ENCODE data around the gene COL11A2. TPM values are rescaled to one million over a fixed set of nuclear protein-coding genes. Genes with fewer than 3 reads are reported as not detected.
A peak's percentile ranks its signal among the peaks of the same experiment; 100 is the strongest.

Gene COL11A2
- total RNA-seq, 1 experiment from 2014 or later = 0.58 TPM

DNA sequence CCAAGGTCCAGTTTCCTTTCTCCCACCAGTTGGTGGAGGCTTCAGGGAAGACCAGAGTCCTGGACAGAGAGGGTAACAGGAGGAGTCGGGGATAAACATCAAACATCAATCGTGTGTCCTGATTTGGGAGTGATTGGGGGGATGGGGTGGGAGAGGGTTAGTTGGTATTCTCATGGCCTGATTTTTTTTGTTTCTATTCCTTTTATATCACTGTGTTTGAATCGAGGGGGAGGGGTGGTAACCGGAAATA lies 11.8 kb upstream of the COL11A2 start:
- Histone ChIP-seq H3K4me2 (ENCODE audit: low read length) (peak overlapping the region; percentile 17; the same call in 1 of the 2 replicates), H3K36me3 (ENCODE audit: low read depth, low read length) (peaks cover 21% of the 10 kb centered on the region), H3K4me3 (ENCODE audit: low read length) (no peak overlapping the region), H3K79me2 (ENCODE audit: low read length) (peaks cover 53% of the 10 kb centered on the region), H3K9me3 (ENCODE audit: low read length) (no peaks in the 10 kb centered on the region), H2AFZ (ENCODE audit: low read length) (no peak overlapping the region), H3K27ac (ENCODE audit: low read length) (no peak overlapping the region), H3K4me1 (ENCODE audit: insufficient read depth, low read length) (peaks cover 52% of the 10 kb centered on the region), H3K27me3 (ENCODE audit: low read length) (no peaks in the 10 kb centered on the region), H3K9me2 (replicated peaks; ENCODE audit: low read length) (no peaks in the 10 kb centered on the region), H3K9ac (ENCODE audit: low read length) (no peak overlapping the region), H3F3A (ENCODE audit: low read length, unreplicated experiment) (no peaks in the 10 kb centered on the region), H4K20me1 (ENCODE audit: low read length) (no peaks in the 10 kb centered on the region)
- DNase-seq = no peak
- intact Hi-C loops (cut with micrococcal nuclease) = loop anchor here (10.0 kb wide), 2 partner anchors 71 to 211 kb away; partner anchors contain the start of genes B3GALT4, CUTA, PHF1 and RPS18
- ChIA-PET POLR2A (ENCODE audit: unreplicated experiment) (no interaction called here), CTCF (no interaction called here)
- ATAC-seq = no peak
- TF ChIP-seq EZH2phosphoT487 (IDR thresholded peaks at IDR 0.05; ENCODE audit: borderline replicate concordance, low read length) (no peak), EZH2 (IDR thresholded peaks at IDR 0.05; ENCODE audit: low read length, unreplicated experiment) (no peak)
- TF ChIP-seq, protein P1, sequence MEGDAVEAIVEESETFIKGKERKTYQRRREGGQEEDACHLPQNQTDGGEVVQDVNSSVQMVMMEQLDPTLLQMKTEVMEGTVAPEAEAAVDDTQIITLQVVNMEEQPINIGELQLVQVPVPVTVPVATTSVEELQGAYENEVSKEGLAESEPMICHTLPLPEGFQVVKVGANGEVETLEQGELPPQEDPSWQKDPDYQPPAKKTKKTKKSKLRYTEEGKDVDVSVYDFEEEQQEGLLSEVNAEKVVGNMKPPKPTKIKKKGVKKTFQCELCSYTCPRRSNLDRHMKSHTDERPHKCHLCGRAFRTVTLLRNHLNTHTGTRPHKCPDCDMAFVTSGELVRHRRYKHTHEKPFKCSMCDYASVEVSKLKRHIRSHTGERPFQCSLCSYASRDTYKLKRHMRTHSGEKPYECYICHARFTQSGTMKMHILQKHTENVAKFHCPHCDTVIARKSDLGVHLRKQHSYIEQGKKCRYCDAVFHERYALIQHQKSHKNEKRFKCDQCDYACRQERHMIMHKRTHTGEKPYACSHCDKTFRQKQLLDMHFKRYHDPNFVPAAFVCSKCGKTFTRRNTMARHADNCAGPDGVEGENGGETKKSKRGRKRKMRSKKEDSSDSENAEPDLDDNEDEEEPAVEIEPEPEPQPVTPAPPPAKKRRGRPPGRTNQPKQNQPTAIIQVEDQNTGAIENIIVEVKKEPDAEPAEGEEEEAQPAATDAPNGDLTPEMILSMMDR (conservative IDR thresholded peaks at IDR 0.05; ENCODE audit: low read depth, low read length) = no peak
- no TSS peak for BruUV-seq (replicated peaks)

DNA sequence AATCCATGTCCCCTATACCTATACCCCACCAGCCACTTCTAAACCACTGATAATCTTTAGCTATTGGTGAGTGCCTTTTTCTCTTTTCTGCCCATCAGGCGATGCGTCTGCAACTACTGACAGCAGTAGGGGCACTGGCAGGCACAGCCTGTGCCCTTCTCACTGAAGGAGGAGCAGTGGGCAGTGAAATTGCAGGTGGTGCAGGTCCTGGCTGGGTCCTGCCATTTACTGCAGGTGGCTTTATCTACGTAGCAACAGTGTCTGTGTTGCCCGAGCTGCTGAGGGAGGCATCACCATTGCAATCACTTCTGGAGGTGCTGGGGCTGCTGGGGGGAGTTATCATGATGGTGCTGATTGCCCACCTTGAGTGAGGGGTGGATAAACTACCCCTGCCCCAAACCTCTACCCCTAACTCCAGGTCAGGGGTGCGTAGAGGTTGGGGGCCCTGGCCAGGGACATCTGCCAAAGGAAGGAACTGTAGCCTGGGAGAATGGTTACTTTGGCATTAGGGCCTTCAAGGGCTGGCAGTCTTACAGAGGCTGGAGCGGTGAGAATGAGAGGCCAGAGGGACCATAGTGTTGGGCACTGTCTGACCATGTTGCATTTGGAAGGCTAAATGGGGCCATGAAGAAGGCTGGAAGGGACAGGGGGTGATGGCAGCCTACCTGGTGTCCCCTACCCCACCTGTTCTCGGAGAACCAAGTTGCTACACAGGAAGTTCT lies 11.3 kb upstream of the COL11A2 start:
- no peak for DNase-seq
- peaks cover 48% of the 10 kb centered on the region for H3K4me1 ChIP-seq (ENCODE audit: insufficient read depth, low read length)
- H3K9me2 ChIP-seq (replicated peaks; ENCODE audit: low read length) = no peaks in the 10 kb centered on the region
- BruUV-seq (replicated peaks) = no TSS peak
- H3F3A ChIP-seq (ENCODE audit: low read length, unreplicated experiment) = no peaks in the 10 kb centered on the region
- ChIA-PET CTCF (no interaction called here), POLR2A (ENCODE audit: unreplicated experiment) (interaction anchor here (0.5 kb wide), 1 partner anchor 246 kb away, joined by 3 read pairs; no protein-coding TSS in a partner anchor)
- peaks cover 21% of the 10 kb centered on the region for H3K36me3 ChIP-seq (ENCODE audit: low read depth, low read length)
- peak overlapping the region; percentile 99; the same call in 1 of the 2 replicates for H3K4me2 ChIP-seq (ENCODE audit: low read length)
- no peak overlapping the region for H3K27ac ChIP-seq (ENCODE audit: low read length)
- H3K27me3 ChIP-seq (ENCODE audit: low read length) = no peaks in the 10 kb centered on the region
- no peaks in the 10 kb centered on the region for H3K9me3 ChIP-seq (ENCODE audit: low read length)
- H3K4me3 ChIP-seq (ENCODE audit: low read length) = no peak overlapping the region
- no peak overlapping the region for H3K9ac ChIP-seq (ENCODE audit: low read length)
- H4K20me1 ChIP-seq (ENCODE audit: low read length) = no peaks in the 10 kb centered on the region
- H3K79me2 ChIP-seq (ENCODE audit: low read length) = peaks cover 52% of the 10 kb centered on the region
- no peak for ATAC-seq
- intact Hi-C loops (cut with micrococcal nuclease) = loop anchor here (10.0 kb wide), 2 partner anchors 71 to 211 kb away; partner anchors contain the start of genes B3GALT4, CUTA, PHF1 and RPS18
- no peak for TF ChIP-seq EZH2 (IDR thresholded peaks at IDR 0.05; ENCODE audit: low read length, unreplicated experiment)
- no peak overlapping the region for H2AFZ ChIP-seq (ENCODE audit: low read length)

DNA sequence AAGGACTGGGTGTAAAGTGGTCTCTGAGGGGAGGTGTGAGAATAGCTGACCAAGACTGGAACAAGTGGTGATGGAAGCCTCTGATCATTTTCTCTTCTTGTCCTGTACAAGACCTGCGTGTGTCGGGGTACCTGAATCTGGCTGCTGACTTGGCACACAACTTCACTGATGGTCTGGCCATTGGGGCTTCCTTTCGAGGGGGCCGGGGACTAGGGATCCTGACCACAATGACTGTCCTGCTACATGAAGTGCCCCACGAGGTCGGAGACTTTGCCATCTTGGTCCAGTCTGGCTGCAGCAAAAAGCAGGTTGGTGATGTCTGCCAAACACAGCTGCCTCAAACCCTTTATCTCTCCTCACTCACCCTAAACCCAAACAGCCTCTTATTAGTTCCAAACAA lies 10.5 kb upstream of the COL11A2 start:
- Histone ChIP-seq H3K27me3 (ENCODE audit: low read length) (no peaks in the 10 kb centered on the region), H3K27ac (ENCODE audit: low read length) (no peak overlapping the region), H3K36me3 (ENCODE audit: low read depth, low read length) (peaks cover 21% of the 10 kb centered on the region), H3K9me3 (ENCODE audit: low read length) (no peaks in the 10 kb centered on the region), H3K9ac (ENCODE audit: low read length) (no peak overlapping the region), H3K4me3 (ENCODE audit: low read length) (peak overlapping the region; percentile 97), H3K9me2 (replicated peaks; ENCODE audit: low read length) (no peaks in the 10 kb centered on the region), H3K4me1 (ENCODE audit: insufficient read depth, low read length) (peaks cover 53% of the 10 kb centered on the region), H4K20me1 (ENCODE audit: low read length) (peaks cover 5% of the 10 kb centered on the region; the same call in 1 of the 2 replicates), H2AFZ (ENCODE audit: low read length) (no peak overlapping the region), H3K79me2 (ENCODE audit: low read length) (peaks cover 58% of the 10 kb centered on the region), H3K4me2 (ENCODE audit: low read length) (peak overlapping the region; percentile 99), H3F3A (ENCODE audit: low read length, unreplicated experiment) (no peaks in the 10 kb centered on the region)
- intact Hi-C loops (cut with micrococcal nuclease) = loop anchor here (10.0 kb wide), 2 partner anchors 72 to 212 kb away; partner anchors contain the start of genes B3GALT4, CUTA, PHF1 and RPS18
- ATAC-seq = no peak
- CTCF ChIA-PET = no interaction called here
- no peak for DNase-seq
- BruUV-seq (replicated peaks) = no TSS peak
- POLR2A ChIA-PET (ENCODE audit: unreplicated experiment) = no interaction called here
- no peak for TF ChIP-seq EZH2 (IDR thresholded peaks at IDR 0.05; ENCODE audit: low read length, unreplicated experiment)

Data from PC-3 (cell line).